Measurements from ENCODE around the gene COMT.
"Not testable (repeated sequence)": the region's sequence is repeated elsewhere in the genome, so short reads cannot be mapped to it uniquely, and the experiment has no call there.

COMT gene

DNA sequence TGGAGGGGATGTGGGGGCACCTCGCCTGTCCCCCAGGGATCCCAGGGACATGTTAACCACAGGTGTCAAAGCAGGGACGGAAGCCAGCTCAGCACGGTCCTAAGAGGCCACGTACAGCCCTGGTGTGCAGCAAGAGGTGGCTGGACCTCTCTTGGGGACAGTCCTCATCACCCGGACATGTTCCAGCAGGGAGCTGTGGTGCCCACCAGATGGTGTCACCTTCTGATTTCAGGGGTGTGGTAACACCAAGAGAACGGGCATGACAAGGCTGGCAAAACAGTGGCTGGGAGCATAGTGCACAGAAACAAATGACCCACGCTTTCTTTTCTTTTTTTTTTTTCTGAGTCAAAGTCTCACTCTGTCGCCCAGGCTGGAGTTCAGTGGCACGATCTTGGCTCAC lies 25.6 kb upstream of the COMT start:
- Mint-ChIP-seq H3K27ac (no peak overlapping the region), H3K36me3 (peaks cover 18% of the 10 kb centered on the region), H3K9me3 (ENCODE audit: low read depth) (no peaks in the 10 kb centered on the region), H3K27me3 (no peaks in the 10 kb centered on the region), H3K4me3 (no peak overlapping the region), H3K4me1 (ENCODE audit: low read depth) (no peaks in the 10 kb centered on the region)

GRCh38 chr22:19916941-19917340 lies 24.6 kb upstream of the COMT start:
- Mint-ChIP-seq H3K27me3 (no peaks in the 10 kb centered on the region), H3K4me1 (ENCODE audit: low read depth) (no peaks in the 10 kb centered on the region), H3K4me3 (no peak overlapping the region), H3K9me3 (ENCODE audit: low read depth) (no peaks in the 10 kb centered on the region), H3K36me3 (peaks cover 18% of the 10 kb centered on the region), H3K27ac (no peak overlapping the region)

DNA sequence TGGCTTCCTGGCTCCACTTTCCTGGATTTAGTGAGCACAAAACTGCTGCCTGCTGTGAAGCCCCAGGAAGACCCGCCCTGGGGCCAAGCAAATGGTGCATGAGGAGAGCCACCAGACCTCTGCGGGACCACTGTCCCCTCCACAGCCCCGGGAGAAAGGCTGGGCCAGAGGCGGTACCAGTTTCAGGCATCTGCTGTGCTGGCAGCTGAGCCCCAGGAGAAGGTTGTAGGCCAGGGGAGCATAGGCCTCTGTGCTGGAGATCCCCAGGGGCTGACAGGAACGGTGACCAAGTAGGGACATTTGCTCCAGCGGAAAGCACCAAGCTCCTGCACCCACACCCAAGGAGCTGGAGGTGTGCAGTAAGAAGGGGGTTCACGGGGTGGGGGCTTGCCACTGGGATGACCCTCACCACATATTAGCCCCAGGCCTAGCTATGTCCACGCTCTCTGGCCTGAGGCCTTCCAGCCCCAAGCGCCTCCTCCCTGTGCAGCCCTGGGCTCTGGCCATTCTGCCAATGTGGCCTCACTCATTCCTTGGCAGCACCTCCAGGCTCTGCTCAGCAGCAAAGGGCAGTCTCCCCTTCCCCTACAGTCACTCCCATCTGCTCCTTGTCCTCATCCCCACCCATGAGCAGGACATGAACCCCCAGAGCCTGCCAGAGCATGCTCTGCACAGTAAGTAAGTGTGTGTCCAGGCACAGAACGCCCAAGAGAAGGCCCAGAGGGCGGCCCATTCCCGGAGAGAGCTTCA lies 24.0 kb upstream of the COMT start:
- H3K9me3 Mint-ChIP-seq (ENCODE audit: low read depth), result no peaks in the 10 kb centered on the region
- H3K36me3 Mint-ChIP-seq, result peaks cover 18% of the 10 kb centered on the region
- no peaks in the 10 kb centered on the region for H3K27me3 Mint-ChIP-seq
- H3K4me1 Mint-ChIP-seq (ENCODE audit: low read depth), result no peaks in the 10 kb centered on the region
- H3K27ac Mint-ChIP-seq, result no peak overlapping the region
- H3K4me3 Mint-ChIP-seq, result no peak overlapping the region

DNA sequence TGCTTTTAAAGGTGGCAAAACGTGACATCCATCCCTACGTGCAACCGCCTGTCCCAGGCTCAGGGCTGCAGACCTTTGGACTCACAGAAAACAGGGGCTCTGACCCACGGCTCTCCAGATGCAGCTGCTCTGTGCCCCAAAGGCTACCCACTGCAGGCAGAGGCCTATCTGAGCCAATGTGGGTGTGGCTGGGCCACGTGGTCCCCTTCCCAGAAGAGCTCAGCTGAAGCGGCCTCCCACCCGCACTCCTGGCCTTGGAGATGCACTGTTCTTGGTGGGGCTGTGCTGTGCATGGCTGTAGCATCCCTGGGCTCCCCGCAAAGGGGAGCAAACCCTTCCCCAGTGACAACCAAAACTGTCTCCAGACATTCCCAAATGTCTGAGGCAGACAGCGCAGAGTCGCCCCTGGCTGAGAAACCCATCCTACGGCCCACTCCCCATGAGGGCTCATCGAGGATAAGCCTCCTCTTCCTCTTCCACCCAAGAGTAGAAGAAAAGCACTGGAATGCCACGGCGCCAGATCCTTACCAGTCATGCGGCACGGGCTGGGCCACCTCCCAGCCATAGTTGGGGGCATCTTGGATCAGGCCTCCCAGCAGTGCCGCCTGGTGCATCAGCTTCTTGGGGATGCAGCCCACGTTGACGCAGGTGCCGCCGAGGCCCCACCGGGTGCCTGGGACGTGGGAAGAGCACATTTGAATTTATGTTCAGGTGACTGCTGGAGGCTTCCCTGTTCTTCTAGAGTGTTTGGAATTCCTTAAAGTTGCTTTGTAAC lies 23.1 kb upstream of the COMT start:
- Mint-ChIP-seq H3K9me3 (ENCODE audit: low read depth) (no peaks in the 10 kb centered on the region), H3K27ac (no peak overlapping the region), H3K36me3 (peaks cover 18% of the 10 kb centered on the region), H3K27me3 (no peaks in the 10 kb centered on the region), H3K4me1 (ENCODE audit: low read depth) (no peaks in the 10 kb centered on the region), H3K4me3 (no peak overlapping the region)

DNA sequence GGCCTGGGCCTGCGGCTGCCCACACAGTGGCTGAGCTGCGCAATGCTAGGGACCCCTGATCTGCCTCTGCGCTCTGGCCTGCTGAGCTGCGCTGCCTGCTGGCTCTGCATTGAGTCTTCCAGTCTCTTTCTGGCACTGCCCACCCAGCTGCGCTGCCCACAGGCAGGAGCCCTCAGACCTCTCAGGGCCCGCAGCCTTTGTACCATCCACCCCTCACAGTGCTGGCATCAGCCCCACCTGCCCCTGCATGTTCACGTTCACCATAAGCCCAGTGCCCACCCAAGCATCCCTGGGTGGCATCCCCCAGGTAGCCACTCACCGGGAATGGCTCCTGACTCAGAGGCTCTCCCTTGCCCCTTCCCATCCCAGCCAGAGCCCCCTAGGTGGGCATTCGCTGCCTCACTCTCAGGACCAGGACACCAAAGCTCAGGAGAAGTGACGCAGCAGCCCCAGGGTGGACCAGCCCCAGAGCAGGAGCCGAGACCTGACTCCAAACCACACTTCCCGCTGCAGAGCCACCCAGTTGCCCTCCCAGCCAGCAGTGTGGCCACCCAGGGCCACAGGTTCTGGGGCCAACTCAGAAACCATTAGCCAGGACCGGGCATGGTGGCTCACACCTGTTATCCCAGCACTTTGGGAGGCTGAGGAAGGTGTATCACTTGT lies 21.7 kb upstream of the COMT start:
- Mint-ChIP-seq H3K27ac (no peak overlapping the region), H3K9me3 (ENCODE audit: low read depth) (no peaks in the 10 kb centered on the region), H3K4me1 (ENCODE audit: low read depth) (no peaks in the 10 kb centered on the region), H3K4me3 (no peak overlapping the region), H3K36me3 (peaks cover 4% of the 10 kb centered on the region), H3K27me3 (no peaks in the 10 kb centered on the region)

GRCh38 chr22:19921544-19922081 lies 20.0 kb upstream of the COMT start:
- Mint-ChIP-seq H3K36me3 (peaks cover 2% of the 10 kb centered on the region), H3K27ac (no peak overlapping the region), H3K27me3 (no peaks in the 10 kb centered on the region), H3K9me3 (ENCODE audit: low read depth) (no peaks in the 10 kb centered on the region), H3K4me1 (ENCODE audit: low read depth) (no peaks in the 10 kb centered on the region), H3K4me3 (no peak overlapping the region)

DNA sequence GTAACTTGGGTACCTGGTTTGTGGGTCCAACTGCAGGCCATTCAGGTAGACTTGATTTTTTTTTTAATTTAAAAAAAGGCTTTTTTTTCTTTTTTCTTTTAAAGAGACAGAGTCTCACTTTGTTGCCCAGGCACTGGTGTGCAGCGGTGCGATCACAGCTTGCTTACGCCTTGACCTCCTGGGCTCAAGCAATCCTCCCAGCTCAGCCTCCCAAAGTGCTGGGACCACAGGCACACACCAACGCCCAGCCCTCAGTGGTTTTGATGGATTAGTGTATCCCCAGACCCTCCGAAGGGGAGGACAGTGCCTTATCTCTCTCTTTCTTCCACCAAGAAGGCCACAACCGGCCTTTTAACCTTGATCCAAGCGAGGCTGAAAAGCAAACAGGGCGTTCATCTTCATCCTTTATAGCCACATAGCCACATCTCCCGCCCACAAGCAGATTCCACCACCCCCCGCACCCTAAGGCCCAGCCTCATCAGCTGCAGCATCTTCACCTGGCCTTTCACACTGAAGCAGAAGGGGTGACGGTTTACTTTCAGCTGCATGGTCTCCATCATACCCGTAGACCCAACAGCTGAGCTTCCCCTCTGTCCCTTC lies 17.6 kb upstream of the COMT start:
- H3K27ac Mint-ChIP-seq, result no peak overlapping the region
- no peaks in the 10 kb centered on the region for H3K36me3 Mint-ChIP-seq
- H3K4me1 Mint-ChIP-seq (ENCODE audit: low read depth), result no peaks in the 10 kb centered on the region
- H3K9me3 Mint-ChIP-seq (ENCODE audit: low read depth), result no peaks in the 10 kb centered on the region
- no peaks in the 10 kb centered on the region for H3K27me3 Mint-ChIP-seq
- no peak overlapping the region for H3K4me3 Mint-ChIP-seq

DNA sequence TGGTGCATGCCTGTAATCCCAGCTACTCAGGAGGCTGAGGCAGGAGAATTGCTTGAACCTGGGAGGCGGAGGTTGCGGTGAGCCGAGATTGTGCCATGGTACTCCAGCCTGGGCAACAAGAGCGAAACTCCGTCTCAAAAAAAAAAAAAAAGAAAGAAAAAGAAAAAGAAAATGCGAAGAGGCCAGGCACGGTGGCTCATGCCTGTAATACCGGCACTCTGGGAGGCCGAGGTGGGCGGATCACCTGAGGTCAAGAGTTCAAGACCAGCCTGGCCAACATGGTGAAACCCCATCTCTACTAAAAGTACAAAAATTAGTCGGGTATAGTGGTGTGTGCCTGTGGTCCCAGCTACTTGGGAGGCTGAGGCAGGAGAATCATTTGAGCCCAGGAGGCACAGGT lies 15.5 kb upstream of the COMT start:
- not testable (repeated sequence) for H3K27ac Mint-ChIP-seq; H3K36me3 Mint-ChIP-seq; H3K9me3 Mint-ChIP-seq (ENCODE audit: low read depth)

DNA sequence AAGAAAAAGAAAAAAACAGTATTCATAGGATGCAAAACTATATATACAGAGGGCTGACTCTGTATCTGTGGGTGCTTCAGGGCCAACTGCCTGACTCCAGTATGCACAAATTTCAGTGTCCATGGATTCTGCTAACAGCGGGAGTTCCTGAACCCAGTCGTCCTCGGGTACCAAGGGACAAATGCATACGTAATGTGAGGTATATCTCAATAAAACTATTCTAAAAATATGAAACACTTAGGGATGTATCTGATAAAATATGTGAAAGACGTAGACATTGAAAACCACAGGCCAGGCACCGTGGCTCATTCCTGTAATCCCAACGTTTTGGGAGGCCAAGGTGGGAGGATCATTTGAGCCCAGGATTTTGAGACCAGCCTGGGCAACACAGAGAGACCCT lies 13.9 kb upstream of the COMT start:
- H3K27me3 Mint-ChIP-seq, result no peaks in the 10 kb centered on the region
- H3K9me3 Mint-ChIP-seq (ENCODE audit: low read depth), result no peaks in the 10 kb centered on the region
- no peaks in the 10 kb centered on the region for H3K36me3 Mint-ChIP-seq
- H3K4me1 Mint-ChIP-seq (ENCODE audit: low read depth), result no peaks in the 10 kb centered on the region
- no peak overlapping the region for H3K27ac Mint-ChIP-seq
- H3K4me3 Mint-ChIP-seq, result no peak overlapping the region

More for the DNA sequence above, 15.5 kb upstream of the COMT start:
- not testable (repeated sequence) for H3K27me3 Mint-ChIP-seq; H3K4me1 Mint-ChIP-seq (ENCODE audit: low read depth); H3K4me3 Mint-ChIP-seq

GRCh38 chr22:19928207-19928606 lies 13.4 kb upstream of the COMT start:
- H3K4me1 Mint-ChIP-seq (ENCODE audit: low read depth), result no peaks in the 10 kb centered on the region
- H3K27ac Mint-ChIP-seq, result no peak overlapping the region
- no peaks in the 10 kb centered on the region for H3K27me3 Mint-ChIP-seq
- no peaks in the 10 kb centered on the region for H3K36me3 Mint-ChIP-seq
- H3K4me3 Mint-ChIP-seq, result no peak overlapping the region
- no peaks in the 10 kb centered on the region for H3K9me3 Mint-ChIP-seq (ENCODE audit: low read depth)

DNA sequence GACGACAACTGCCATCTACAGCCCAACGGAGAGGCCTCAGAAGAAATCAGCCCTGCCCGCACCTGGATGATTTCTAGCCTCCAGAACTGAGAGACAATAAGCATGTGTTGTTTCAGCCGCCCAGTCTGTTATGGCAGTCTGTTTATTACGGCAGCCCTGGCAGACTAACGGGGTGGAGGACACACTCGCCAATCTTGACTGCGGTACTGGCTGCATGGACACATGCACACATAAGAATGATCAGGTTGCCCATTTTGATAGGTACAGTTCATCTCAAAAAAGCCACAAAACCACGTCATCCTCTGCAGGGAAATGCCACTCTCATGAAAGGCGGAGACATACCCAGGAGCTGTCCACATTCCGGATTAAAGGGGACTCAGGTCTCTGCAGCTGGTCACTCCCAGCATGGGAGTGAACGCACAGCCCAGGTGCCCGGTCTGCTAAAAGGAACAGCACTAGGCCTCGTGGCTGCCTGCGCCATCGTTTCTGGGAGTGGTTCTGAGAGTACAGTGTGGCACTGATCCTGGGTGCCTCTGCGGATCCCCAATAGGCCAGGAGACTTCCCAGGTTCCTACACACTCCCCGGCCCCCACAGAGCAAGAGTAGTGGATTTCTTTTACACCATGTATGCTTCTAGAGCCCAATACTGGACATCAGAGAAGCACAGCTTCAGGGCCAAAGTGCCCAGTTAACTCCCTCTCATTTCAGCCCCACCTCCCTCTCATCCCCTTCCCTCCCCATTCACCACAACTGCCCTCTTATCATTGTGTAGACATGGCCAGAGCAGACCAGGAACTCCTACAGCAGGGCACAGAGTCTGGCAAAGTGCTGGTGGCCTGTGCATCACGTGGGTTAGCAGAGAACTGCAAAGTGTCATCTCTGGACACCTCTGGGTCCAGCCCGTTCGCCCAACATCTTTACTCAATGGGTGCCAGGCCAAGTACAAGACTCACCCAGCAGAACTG lies 11.7 kb upstream of the COMT start:
- Mint-ChIP-seq H3K27ac (no peak overlapping the region), H3K27me3 (no peaks in the 10 kb centered on the region), H3K4me1 (ENCODE audit: low read depth) (no peaks in the 10 kb centered on the region), H3K36me3 (no peaks in the 10 kb centered on the region), H3K4me3 (no peak overlapping the region), H3K9me3 (ENCODE audit: low read depth) (no peaks in the 10 kb centered on the region)

GRCh38 chr22:19930551-19931486 lies 10.8 kb upstream of the COMT start:
- Mint-ChIP-seq H3K4me1 (ENCODE audit: low read depth) (no peaks in the 10 kb centered on the region), H3K27ac (no peak overlapping the region), H3K4me3 (no peak overlapping the region), H3K9me3 (ENCODE audit: low read depth) (no peaks in the 10 kb centered on the region), H3K36me3 (peaks cover 7% of the 10 kb centered on the region), H3K27me3 (no peaks in the 10 kb centered on the region)

DNA sequence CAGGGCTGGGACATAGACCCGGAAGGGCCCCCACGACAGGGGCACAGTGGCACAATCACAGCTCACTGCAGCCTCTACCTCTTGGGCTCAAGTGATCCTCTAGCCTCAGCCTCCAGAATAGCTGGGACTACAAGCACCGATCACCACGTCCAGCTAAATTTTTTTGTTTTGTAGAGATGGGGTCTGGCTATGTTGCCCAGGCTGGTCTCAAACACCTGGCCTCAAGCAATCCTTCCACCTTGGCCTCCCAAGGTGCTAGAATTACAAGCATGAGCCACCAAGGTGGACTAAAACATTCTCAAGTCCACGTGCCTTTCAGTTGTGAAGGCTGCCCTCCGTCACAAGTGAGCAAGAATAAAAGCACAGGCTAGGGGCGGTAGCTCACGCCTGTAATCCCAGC lies 10.1 kb upstream of the COMT start:
- H3K27ac Mint-ChIP-seq, result no peak overlapping the region
- peaks cover 6% of the 10 kb centered on the region for H3K9me3 Mint-ChIP-seq (ENCODE audit: low read depth)
- H3K27me3 Mint-ChIP-seq, result no peaks in the 10 kb centered on the region
- H3K36me3 Mint-ChIP-seq, result peaks cover 13% of the 10 kb centered on the region
- no peaks in the 10 kb centered on the region for H3K4me1 Mint-ChIP-seq (ENCODE audit: low read depth)
- H3K4me3 Mint-ChIP-seq, result no peak overlapping the region
